H1 (cell line): ENCODE data around the gene EIF1AX.
"Not testable (repeated sequence)": the region's sequence is repeated elsewhere in the genome, so short reads cannot be mapped to it uniquely, and the experiment has no call there.

ENCODE experiments used
- CEBPB ChIP-seq: IDR thresholded peaks from 2 replicates; pipeline ENCODE4 v1.6.1; 2012; ENCODE audit warnings: low read depth, low read length
- CREB1 ChIP-seq: IDR thresholded peaks from 2 replicates; pipeline ENCODE4 v1.6.1; 2012; ENCODE audit warnings: inconsistent platforms
- EZH2 ChIP-seq: fragments of 200-600 bp; sonication (generic); IDR thresholded peaks from 2 replicates; pipeline ENCODE4 v1.7.1; 2012; ENCODE audit warnings: low read depth, mild to moderate bottlenecking, moderate library complexity, low read length, inconsistent platforms; ENCODE audit not compliant: severe bottlenecking
- NRF1 ChIP-seq: IDR thresholded peaks from 2 replicates; pipeline ENCODE4 v1.6.1; 2011; ENCODE audit warnings: mild to moderate bottlenecking, low read depth, low read length, improper control_type of control experiment
- POLR2A ChIP-seq, 2 experiments: IDR thresholded peaks; 1 replicate in 1 of 2; 2 replicates in 1 of 2; pipeline ENCODE4 v1.6.1; 2011; ENCODE audit warnings: low read depth in 2 of 2, low read length in 2 of 2, mild to moderate bottlenecking in 2 of 2; ENCODE audit errors: control extremely low read depth in 1 of 2
- RFX5 ChIP-seq: IDR thresholded peaks from 2 replicates; pipeline ENCODE4 v1.6.1; 2011; ENCODE audit warnings: low read depth, low read length, improper control_type of control experiment, borderline replicate concordance
- RXRA ChIP-seq: IDR thresholded peaks from 2 replicates; pipeline ENCODE4 v1.6.1; 2011; ENCODE audit warnings: low read depth, mild to moderate bottlenecking, low read length, moderate library complexity; ENCODE audit not compliant: insufficient read depth
- SIRT6 ChIP-seq: IDR thresholded peaks from one replicate; pipeline ENCODE4 v1.7.1; 2012; ENCODE audit warnings: low read length, inconsistent platforms
- TEAD4 ChIP-seq: IDR thresholded peaks from 2 replicates; pipeline ENCODE4 v1.6.1; 2012; ENCODE audit warnings: low read depth, low read length, inconsistent platforms, mixed read lengths
- TF ChIP-seq, protein P1 (sequence below), 3 experiments: IDR thresholded peaks; 1 replicate in 2 of 3; 2 replicates in 1 of 3; pipeline versions ENCODE4 v1.5.1 to v1.6.1; 2011; ENCODE audit warnings: low read length in 3 of 3, mild to moderate bottlenecking in 3 of 3, inconsistent platforms in 2 of 3, low read depth in 1 of 3, moderate library complexity in 1 of 3; ENCODE audit not compliant: insufficient read depth in 1 of 3; ENCODE audit errors: control extremely low read depth in 1 of 3
- TF ChIP-seq, protein P2 (sequence below): IDR thresholded peaks from 2 replicates; pipeline ENCODE4 v1.6.1; 2012; ENCODE audit warnings: inconsistent platforms
- TF ChIP-seq, protein P3 (sequence below): IDR thresholded peaks from 2 replicates; pipeline ENCODE4 v1.6.1; 2011; ENCODE audit warnings: low read length, improper control_type of control experiment
- TF ChIP-seq, protein P4 (sequence below): IDR thresholded peaks from 2 replicates; pipeline ENCODE4 v1.6.1; 2011; ENCODE audit warnings: low read depth, mild to moderate bottlenecking, low read length; ENCODE audit not compliant: insufficient read depth
- TF ChIP-seq, protein P5 (sequence below): IDR thresholded peaks from 2 replicates; pipeline ENCODE4 v1.6.1; 2012; ENCODE audit warnings: low read length, inconsistent platforms

DNA sequence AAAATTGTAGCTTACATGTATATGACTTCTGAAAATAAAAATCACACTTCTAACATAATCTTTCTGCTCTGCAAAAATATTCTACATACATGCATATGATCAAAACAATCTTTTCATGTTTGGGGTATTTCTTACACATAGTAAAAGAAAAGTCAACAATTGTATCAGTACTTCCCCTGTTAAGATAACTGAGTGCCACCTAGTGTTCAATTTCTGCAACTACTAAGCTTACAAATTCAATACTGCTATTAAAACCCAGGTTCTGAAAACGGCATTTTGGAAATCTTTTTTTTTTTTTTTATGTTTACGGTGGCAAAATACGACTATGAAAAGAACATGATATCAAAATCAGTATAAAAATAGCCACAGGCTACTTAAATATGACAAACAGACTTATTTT, 14.2 kb downstream of the EIF1AX start:
- not testable (repeated sequence) for TF ChIP-seq POLR2A (IDR thresholded peaks at IDR 0.05; ENCODE audit: control extremely low read depth in 1 of 2, low read depth in 2 of 2, low read length in 2 of 2); CEBPB; RFX5; TEAD4; EZH2; RXRA; NRF1; SIRT6; CREB1
- TF ChIP-seq, protein P1, sequence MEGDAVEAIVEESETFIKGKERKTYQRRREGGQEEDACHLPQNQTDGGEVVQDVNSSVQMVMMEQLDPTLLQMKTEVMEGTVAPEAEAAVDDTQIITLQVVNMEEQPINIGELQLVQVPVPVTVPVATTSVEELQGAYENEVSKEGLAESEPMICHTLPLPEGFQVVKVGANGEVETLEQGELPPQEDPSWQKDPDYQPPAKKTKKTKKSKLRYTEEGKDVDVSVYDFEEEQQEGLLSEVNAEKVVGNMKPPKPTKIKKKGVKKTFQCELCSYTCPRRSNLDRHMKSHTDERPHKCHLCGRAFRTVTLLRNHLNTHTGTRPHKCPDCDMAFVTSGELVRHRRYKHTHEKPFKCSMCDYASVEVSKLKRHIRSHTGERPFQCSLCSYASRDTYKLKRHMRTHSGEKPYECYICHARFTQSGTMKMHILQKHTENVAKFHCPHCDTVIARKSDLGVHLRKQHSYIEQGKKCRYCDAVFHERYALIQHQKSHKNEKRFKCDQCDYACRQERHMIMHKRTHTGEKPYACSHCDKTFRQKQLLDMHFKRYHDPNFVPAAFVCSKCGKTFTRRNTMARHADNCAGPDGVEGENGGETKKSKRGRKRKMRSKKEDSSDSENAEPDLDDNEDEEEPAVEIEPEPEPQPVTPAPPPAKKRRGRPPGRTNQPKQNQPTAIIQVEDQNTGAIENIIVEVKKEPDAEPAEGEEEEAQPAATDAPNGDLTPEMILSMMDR (IDR thresholded peaks at IDR 0.05; ENCODE audit: control extremely low read depth in 1 of 3, insufficient read depth in 1 of 3, low read depth in 1 of 3, low read length in 3 of 3), result not testable (repeated sequence)
- TF ChIP-seq, protein P2, sequence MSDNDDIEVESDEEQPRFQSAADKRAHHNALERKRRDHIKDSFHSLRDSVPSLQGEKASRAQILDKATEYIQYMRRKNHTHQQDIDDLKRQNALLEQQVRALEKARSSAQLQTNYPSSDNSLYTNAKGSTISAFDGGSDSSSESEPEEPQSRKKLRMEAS, result not testable (repeated sequence)
- TF ChIP-seq, protein P3, sequence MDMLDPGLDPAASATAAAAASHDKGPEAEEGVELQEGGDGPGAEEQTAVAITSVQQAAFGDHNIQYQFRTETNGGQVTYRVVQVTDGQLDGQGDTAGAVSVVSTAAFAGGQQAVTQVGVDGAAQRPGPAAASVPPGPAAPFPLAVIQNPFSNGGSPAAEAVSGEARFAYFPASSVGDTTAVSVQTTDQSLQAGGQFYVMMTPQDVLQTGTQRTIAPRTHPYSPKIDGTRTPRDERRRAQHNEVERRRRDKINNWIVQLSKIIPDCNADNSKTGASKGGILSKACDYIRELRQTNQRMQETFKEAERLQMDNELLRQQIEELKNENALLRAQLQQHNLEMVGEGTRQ, result not testable (repeated sequence)
- TF ChIP-seq, protein P4, sequence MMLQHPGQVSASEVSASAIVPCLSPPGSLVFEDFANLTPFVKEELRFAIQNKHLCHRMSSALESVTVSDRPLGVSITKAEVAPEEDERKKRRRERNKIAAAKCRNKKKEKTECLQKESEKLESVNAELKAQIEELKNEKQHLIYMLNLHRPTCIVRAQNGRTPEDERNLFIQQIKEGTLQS, result not testable (repeated sequence)
- TF ChIP-seq, protein P5, sequence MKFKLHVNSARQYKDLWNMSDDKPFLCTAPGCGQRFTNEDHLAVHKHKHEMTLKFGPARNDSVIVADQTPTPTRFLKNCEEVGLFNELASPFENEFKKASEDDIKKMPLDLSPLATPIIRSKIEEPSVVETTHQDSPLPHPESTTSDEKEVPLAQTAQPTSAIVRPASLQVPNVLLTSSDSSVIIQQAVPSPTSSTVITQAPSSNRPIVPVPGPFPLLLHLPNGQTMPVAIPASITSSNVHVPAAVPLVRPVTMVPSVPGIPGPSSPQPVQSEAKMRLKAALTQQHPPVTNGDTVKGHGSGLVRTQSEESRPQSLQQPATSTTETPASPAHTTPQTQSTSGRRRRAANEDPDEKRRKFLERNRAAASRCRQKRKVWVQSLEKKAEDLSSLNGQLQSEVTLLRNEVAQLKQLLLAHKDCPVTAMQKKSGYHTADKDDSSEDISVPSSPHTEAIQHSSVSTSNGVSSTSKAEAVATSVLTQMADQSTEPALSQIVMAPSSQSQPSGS, result not testable (repeated sequence)
